SJSA1 (cell line): ENCODE data around the gene TNS4. TPM values are rescaled to one million over a fixed set of nuclear protein-coding genes. Genes with fewer than 3 reads are reported as not detected.

ENCODE experiments used
- DNase-seq, 2 experiments: peaks; one replicate each; pipeline ENCODE4 v3.0.0-alpha.2; 2015 to 2020; ENCODE audit warnings: low spot score in 2 of 2, low read depth in 1 of 2
- H3K27ac ChIP-seq: fragments of 250-450 bp; sonication (Bioruptor Pico); 2 replicates; pipeline ENCODE4 v1.5.1; 2020; ENCODE audit warnings: mild to moderate bottlenecking, moderate library complexity
- H3K27me3 ChIP-seq: fragments of 250-450 bp; sonication (Bioruptor Pico); replicated peaks from 2 replicates; pipeline ENCODE4 v1.5.1; 2020; ENCODE audit warnings: mild to moderate bottlenecking, moderate library complexity
- H3K36me3 ChIP-seq: fragments of 250-450 bp; sonication (Bioruptor Pico); 2 replicates; pipeline ENCODE4 v1.5.1; 2020; ENCODE audit warnings: mild to moderate bottlenecking
- H3K4me1 ChIP-seq: fragments of 250-450 bp; sonication (Bioruptor Pico); replicated peaks from 2 replicates; pipeline ENCODE4 v1.6.1; 2021; ENCODE audit warnings: mild to moderate bottlenecking
- H3K4me3 ChIP-seq: fragments of 250-450 bp; sonication (Bioruptor Pico); 2 replicates; pipeline ENCODE4 v1.5.1; 2020; ENCODE audit warnings: mild to moderate bottlenecking
- H3K9me3 ChIP-seq: fragments of 250-450 bp; sonication (Bioruptor Pico); replicated peaks from 2 replicates; pipeline ENCODE4 v1.5.1; 2020; ENCODE audit warnings: mild to moderate bottlenecking
- total RNA-seq: library from RNA; depleted of rRNA; stranded (reverse); fragments of >200 nt; shearing (Covaris generic); gene quantifications from 2 replicates; pipeline ENCODE4 v1.2.3, GENCODE V29; 2014

The TNS4 gene
- total RNA-seq, 1 experiment from 2014 or later, result not detected

- Histone ChIP-seq H3K9me3 (no peaks in the 10 kb centered on the region), H3K4me1 (peaks cover 15% of the 10 kb centered on the region), H3K4me3 (no peak overlapping the region), H3K36me3 (no peaks in the 10 kb centered on the region), H3K27ac (no peak overlapping the region), H3K27me3 (no peaks in the 10 kb centered on the region)
- no peak for DNase-seq
These were observed 29.1 kb upstream of the TNS4 start for GRCh38 chr17:40530531-40530994.

- no peak for DNase-seq
- H3K27me3 ChIP-seq, result no peaks in the 10 kb centered on the region
- no peak overlapping the region for H3K4me3 ChIP-seq
- peaks cover 15% of the 10 kb centered on the region for H3K4me1 ChIP-seq
- H3K36me3 ChIP-seq, result no peaks in the 10 kb centered on the region
- no peak overlapping the region for H3K27ac ChIP-seq
- H3K9me3 ChIP-seq, result no peaks in the 10 kb centered on the region
These were observed 28.6 kb upstream of the TNS4 start for GRCh38 chr17:40529991-40530390.

- Histone ChIP-seq H3K9me3 (0 out of 2 replicates have a peak, but pooled peaks cover 2% of the 10 kb centered on the region), H3K36me3 (no peaks in the 10 kb centered on the region), H3K4me3 (no peak overlapping the region), H3K27me3 (no peaks in the 10 kb centered on the region), H3K4me1 (peaks cover 15% of the 10 kb centered on the region), H3K27ac (no peak overlapping the region)
- no peak for DNase-seq
These were observed 27.4 kb upstream of the TNS4 start for GRCh38 chr17:40528692-40529417.

GRCh38 chr17:40526668-40527067 lies 25.2 kb upstream of the TNS4 start:
- Histone ChIP-seq H3K4me3 (no peak overlapping the region), H3K27me3 (no peaks in the 10 kb centered on the region), H3K4me1 (peaks cover 5% of the 10 kb centered on the region), H3K9me3 (0 out of 2 replicates have a peak, but pooled peaks cover 2% of the 10 kb centered on the region), H3K27ac (no peak overlapping the region), H3K36me3 (no peaks in the 10 kb centered on the region)
- DNase-seq, result no peak

GRCh38 chr17:40525294-40525693 lies 23.9 kb upstream of the TNS4 start:
- H3K27me3 ChIP-seq, result no peaks in the 10 kb centered on the region
- H3K27ac ChIP-seq, result no peak overlapping the region
- H3K9me3 ChIP-seq, result 0 out of 2 replicates have a peak, but pooled peaks cover 2% of the 10 kb centered on the region
- no peak for DNase-seq
- H3K36me3 ChIP-seq, result no peaks in the 10 kb centered on the region
- H3K4me3 ChIP-seq, result no peak overlapping the region
- H3K4me1 ChIP-seq, result peaks cover 18% of the 10 kb centered on the region

GRCh38 chr17:40524243-40524965 lies 23.0 kb upstream of the TNS4 start:
- H3K27ac ChIP-seq, result no peak overlapping the region
- no peaks in the 10 kb centered on the region for H3K27me3 ChIP-seq
- H3K9me3 ChIP-seq, result 0 out of 2 replicates have a peak, but pooled peaks cover 2% of the 10 kb centered on the region
- H3K36me3 ChIP-seq, result no peaks in the 10 kb centered on the region
- H3K4me3 ChIP-seq, result no peak overlapping the region
- DNase-seq, result no peak
- H3K4me1 ChIP-seq, result peaks cover 23% of the 10 kb centered on the region

GRCh38 chr17:40522961-40523310 lies 21.5 kb upstream of the TNS4 start:
- no peak for DNase-seq
- Histone ChIP-seq H3K27ac (no peak overlapping the region), H3K27me3 (no peaks in the 10 kb centered on the region), H3K9me3 (0 out of 2 replicates have a peak, but pooled peaks cover 2% of the 10 kb centered on the region), H3K4me1 (peaks cover 38% of the 10 kb centered on the region), H3K4me3 (no peak overlapping the region), H3K36me3 (no peaks in the 10 kb centered on the region)

- no peak for DNase-seq
- Histone ChIP-seq H3K27me3 (no peaks in the 10 kb centered on the region), H3K36me3 (no peaks in the 10 kb centered on the region), H3K9me3 (0 out of 2 replicates have a peak, but pooled peaks cover 2% of the 10 kb centered on the region), H3K4me1 (peaks cover 41% of the 10 kb centered on the region), H3K27ac (peak overlapping the region; percentile 61), H3K4me3 (no peak overlapping the region)
These were observed 21.0 kb upstream of the TNS4 start for GRCh38 chr17:40522250-40522960.

GRCh38 chr17:40520991-40521453 lies 19.6 kb upstream of the TNS4 start:
- Histone ChIP-seq H3K4me1 (peaks cover 55% of the 10 kb centered on the region), H3K27ac (peak overlapping the region; percentile 61), H3K36me3 (no peaks in the 10 kb centered on the region), H3K4me3 (no peak overlapping the region), H3K27me3 (no peaks in the 10 kb centered on the region), H3K9me3 (0 out of 2 replicates have a peak, but pooled peaks cover 2% of the 10 kb centered on the region)
- DNase-seq, result no peak

- Histone ChIP-seq H3K9me3 (no peaks in the 10 kb centered on the region), H3K4me1 (peaks cover 55% of the 10 kb centered on the region), H3K4me3 (no peak overlapping the region), H3K27me3 (no peaks in the 10 kb centered on the region), H3K27ac (no peak overlapping the region), H3K36me3 (no peaks in the 10 kb centered on the region)
- DNase-seq, result no peak
These were observed 17.8 kb upstream of the TNS4 start for GRCh38 chr17:40519089-40519775.

- Histone ChIP-seq H3K27ac (peak overlapping the region; percentile 34; the same call in 1 of the 2 replicates), H3K9me3 (no peaks in the 10 kb centered on the region), H3K36me3 (no peaks in the 10 kb centered on the region), H3K4me1 (peaks cover 55% of the 10 kb centered on the region), H3K27me3 (no peaks in the 10 kb centered on the region), H3K4me3 (no peak overlapping the region)
- DNase-seq, result no peak
These were observed 17.1 kb upstream of the TNS4 start for GRCh38 chr17:40518401-40519088.

GRCh38 chr17:40517981-40518380 lies 16.6 kb upstream of the TNS4 start:
- no peak for DNase-seq
- Histone ChIP-seq H3K4me3 (no peak overlapping the region), H3K9me3 (no peaks in the 10 kb centered on the region), H3K27ac (peak overlapping the region; percentile 34; the same call in 1 of the 2 replicates), H3K27me3 (no peaks in the 10 kb centered on the region), H3K4me1 (peaks cover 55% of the 10 kb centered on the region), H3K36me3 (no peaks in the 10 kb centered on the region)

GRCh38 chr17:40517286-40517662 lies 15.9 kb upstream of the TNS4 start:
- no peaks in the 10 kb centered on the region for H3K27me3 ChIP-seq
- H3K9me3 ChIP-seq, result no peaks in the 10 kb centered on the region
- H3K27ac ChIP-seq, result peak overlapping the region; percentile 84
- H3K4me1 ChIP-seq, result peaks cover 57% of the 10 kb centered on the region
- H3K4me3 ChIP-seq, result no peak overlapping the region
- DNase-seq, result no peak
- H3K36me3 ChIP-seq, result no peaks in the 10 kb centered on the region
